GM21381 (cell line): Measurements from ENCODE around the gene DAP.
A peak's percentile ranks its signal among the peaks of the same experiment; 100 is the strongest.

Experiments
- ATAC-seq: cut with Tn5 transposase; IDR thresholded peaks from one replicate; pipeline ENCODE4 v1.9.1; 2021; ENCODE audit warnings: mild to moderate bottlenecking, moderate library complexity; ENCODE audit not compliant: unreplicated experiment

DAP gene

GRCh38 chr5:10712574-10713366 lies 48.3 kb downstream of the DAP start:
- ATAC-seq = peak; percentile 75

GRCh38 chr5:10711562-10711961 lies 49.5 kb downstream of the DAP start:
- ATAC-seq = no peak

GRCh38 chr5:10710513-10711128 lies 50.4 kb downstream of the DAP start:
- ATAC-seq = no peak

- no peak for ATAC-seq
Measured at GRCh38 chr5:10709933-10710332, 51.1 kb downstream of the DAP start.

- ATAC-seq = no peak
Measured at GRCh38 chr5:10709409-10709808, 51.6 kb downstream of the DAP start.

GRCh38 chr5:10708189-10708944 lies 52.7 kb downstream of the DAP start:
- ATAC-seq = no peak

GRCh38 chr5:10707198-10708142 lies 53.6 kb downstream of the DAP start:
- no peak for ATAC-seq

GRCh38 chr5:10706326-10706725 lies 54.7 kb downstream of the DAP start:
- ATAC-seq = no peak

- ATAC-seq = no peak
Measured at GRCh38 chr5:10705747-10706146, 55.3 kb downstream of the DAP start.

- ATAC-seq = peak; percentile 36
Measured at GRCh38 chr5:10704949-10705621, 55.9 kb downstream of the DAP start.

- no peak for ATAC-seq
Measured at GRCh38 chr5:10703676-10704075, 57.4 kb downstream of the DAP start.

- ATAC-seq = no peak
Measured at GRCh38 chr5:10702911-10703491, 58.0 kb downstream of the DAP start.

- no peak for ATAC-seq
Measured at GRCh38 chr5:10702040-10702629, 58.9 kb downstream of the DAP start.

GRCh38 chr5:10701567-10702039 lies 59.4 kb downstream of the DAP start:
- no peak for ATAC-seq

- no peak for ATAC-seq
Measured at GRCh38 chr5:10700516-10700915, 60.5 kb downstream of the DAP start.

- ATAC-seq = peak; percentile 45
Measured at GRCh38 chr5:10699987-10700386, 61.0 kb downstream of the DAP start.

GRCh38 chr5:10699281-10699874 lies 61.7 kb downstream of the DAP start:
- peak; percentile 40 for ATAC-seq

GRCh38 chr5:10695759-10696543 lies 65.1 kb downstream of the DAP start:
- ATAC-seq = no peak
